OCI-LY1 (cell line): ENCODE data around the gene POLR2H.

Source experiments
- H2AFZ ChIP-seq: fragments of 200-600 bp; sonication (generic), shearing (Covaris generic); 2 replicates; pipeline ENCODE4 v1.6.0; 2014; ENCODE audit warnings: antibody characterized with exemption, mild to moderate bottlenecking, low read length
- H3F3A ChIP-seq: fragments of 200-600 bp; sonication (generic), shearing (Covaris generic); 2 replicates; pipeline ENCODE4 v1.6.0; 2014; ENCODE audit warnings: mild to moderate bottlenecking, antibody characterized with exemption, low read length, moderate library complexity; ENCODE audit not compliant: insufficient read depth
- H3K27ac ChIP-seq: fragments of 200-600 bp; sonication (generic); 2 replicates; pipeline ENCODE4 v1.5.1; 2014; ENCODE audit warnings: low read length, mixed run types, mild to moderate bottlenecking, low read depth; ENCODE audit not compliant: poor library complexity, severe bottlenecking
- H3K27me3 ChIP-seq: fragments of 200-600 bp; sonication (generic); 2 replicates; pipeline ENCODE4 v1.6.0; 2014; ENCODE audit warnings: antibody characterized with exemption, mild to moderate bottlenecking, low read length, moderate library complexity; ENCODE audit not compliant: insufficient read depth
- H3K36me3 ChIP-seq: fragments of 200-600 bp; sonication (generic); 2 replicates; pipeline ENCODE4 v1.6.1; 2014; ENCODE audit warnings: mild to moderate bottlenecking, antibody characterized with exemption, low read length, moderate library complexity, mixed read lengths; ENCODE audit not compliant: insufficient read depth
- H3K4me1 ChIP-seq: fragments of 200-600 bp; sonication (generic); 2 replicates; pipeline ENCODE4 v1.5.1; 2014; ENCODE audit warnings: mild to moderate bottlenecking, low read length, moderate library complexity; ENCODE audit not compliant: insufficient read depth, severe bottlenecking
- H3K4me2 ChIP-seq: fragments of 200-600 bp; sonication (generic), shearing (Covaris generic); 2 replicates; pipeline ENCODE4 v1.6.1; 2014; ENCODE audit warnings: low read length
- H3K4me3 ChIP-seq: fragments of 200-600 bp; sonication (generic); 2 replicates; pipeline ENCODE4 v1.5.1; 2014; ENCODE audit warnings: low read length, low read depth, mild to moderate bottlenecking, mixed read lengths; ENCODE audit not compliant: poor library complexity, severe bottlenecking
- H3K79me2 ChIP-seq: fragments of 200-600 bp; shearing (Covaris generic); 2 replicates; pipeline ENCODE4 v1.6.1; 2016; ENCODE audit warnings: mixed run types, low read length, mixed read lengths; ENCODE audit not compliant: insufficient read depth
- H3K9ac ChIP-seq: fragments of 200-600 bp; sonication (generic), shearing (Covaris generic); 2 replicates; pipeline ENCODE4 v1.6.1; 2014; ENCODE audit warnings: mild to moderate bottlenecking, low read length, mixed read lengths
- H3K9me2 ChIP-seq: fragments of 200-600 bp; sonication (generic), shearing (Covaris generic); 2 replicates; pipeline ENCODE4 v1.6.1; 2014; ENCODE audit warnings: low read depth, mild to moderate bottlenecking, low read length, mixed read lengths
- H3K9me3 ChIP-seq: fragments of 200-600 bp; shearing (Covaris generic); 2 replicates; pipeline ENCODE4 v1.6.1; 2014; ENCODE audit warnings: low read length, mixed read lengths
- H4K20me1 ChIP-seq: fragments of 200-600 bp; sonication (generic), shearing (Covaris generic); 2 replicates; pipeline ENCODE4 v1.6.0; 2016; ENCODE audit warnings: mild to moderate bottlenecking, low read length; ENCODE audit not compliant: insufficient read depth
- CTCF ChIP-seq: fragments of 200-600 bp; sonication (generic), shearing (Covaris generic); IDR thresholded peaks from 2 replicates; pipeline ENCODE4 v1.5.1; 2017; ENCODE audit warnings: mild to moderate bottlenecking, antibody characterized with exemption, low read length, moderate library complexity, mixed read lengths
- EZH2 ChIP-seq: fragments of 200-600 bp; sonication (generic), shearing (Covaris generic); IDR thresholded peaks from 2 replicates; pipeline ENCODE4 v1.8.0; 2017; ENCODE audit warnings: borderline replicate concordance, mixed run types, mild to moderate bottlenecking, antibody characterized with exemption, low read length, moderate library complexity, mixed read lengths

The POLR2H gene

DNA sequence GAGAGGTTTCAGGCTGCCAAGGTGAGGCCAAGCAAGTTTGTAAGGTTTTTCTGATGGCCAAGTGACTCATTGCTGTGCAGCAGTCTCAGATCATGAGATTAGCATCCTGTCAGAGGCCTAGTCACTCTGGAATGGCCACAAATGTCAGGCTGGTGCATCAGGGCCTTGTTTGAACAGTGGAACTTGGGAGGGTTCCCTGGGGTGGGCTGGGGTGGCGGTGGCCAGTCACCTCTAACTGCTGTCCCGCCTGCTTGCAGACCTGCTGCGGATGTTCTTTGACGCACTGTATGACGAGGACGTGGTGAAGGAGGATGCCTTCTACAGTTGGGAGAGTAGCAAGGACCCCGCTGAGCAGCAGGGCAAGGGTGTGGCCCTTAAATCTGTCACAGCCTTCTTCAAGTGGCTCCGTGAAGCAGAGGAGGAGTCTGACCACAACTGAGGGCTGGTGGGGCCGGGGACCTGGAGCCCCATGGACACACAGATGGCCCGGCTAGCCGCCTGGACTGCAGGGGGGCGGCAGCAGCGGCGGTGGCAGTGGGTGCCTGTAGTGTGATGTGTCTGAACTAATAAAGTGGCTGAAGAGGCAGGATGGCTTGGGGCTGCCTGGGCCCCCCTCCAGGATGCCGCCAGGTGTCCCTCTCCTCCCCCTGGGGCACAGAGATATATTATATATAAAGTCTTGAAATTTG, 26.9 kb upstream of the POLR2H start:
- Histone ChIP-seq H3K9me3 (no peaks in the 10 kb centered on the region), H3K79me2 (no peaks in the 10 kb centered on the region), H2AFZ (no peak overlapping the region), H3K27ac (peak overlapping the region; percentile 57), H3K27me3 (no peaks in the 10 kb centered on the region), H3K36me3 (peaks cover 57% of the 10 kb centered on the region), H3K9me2 (no peaks in the 10 kb centered on the region), H3K4me1 (peaks cover 16% of the 10 kb centered on the region), H3F3A (peaks cover 19% of the 10 kb centered on the region; the same call in 1 of the 2 replicates), H3K9ac (no peak overlapping the region), H3K4me2 (no peak overlapping the region), H4K20me1 (no peaks in the 10 kb centered on the region), H3K4me3 (no peak overlapping the region)
- no peak for TF ChIP-seq CTCF

DNA sequence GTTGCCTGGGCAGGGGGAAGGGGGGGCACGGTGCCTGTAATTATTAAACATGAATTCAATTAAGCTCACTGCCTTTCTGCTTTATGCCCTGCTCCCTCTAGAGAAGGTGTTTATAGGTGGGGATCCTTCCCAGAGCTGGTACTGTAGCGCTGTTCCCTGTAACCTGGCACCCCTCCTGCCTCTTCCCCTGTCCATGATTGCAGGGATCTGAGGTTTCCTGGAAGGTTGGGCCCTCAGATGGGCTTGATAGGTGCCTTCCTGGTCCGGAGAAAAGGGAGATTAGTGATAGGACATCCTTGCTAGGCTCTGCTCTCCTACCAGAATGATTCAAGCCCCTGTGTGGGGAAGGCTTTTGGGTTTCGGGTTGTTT, 26.2 kb upstream of the POLR2H start:
- Histone ChIP-seq H3K9ac (peak overlapping the region; percentile 17; the same call in 1 of the 2 replicates), H3K9me2 (no peaks in the 10 kb centered on the region), H3K27me3 (no peaks in the 10 kb centered on the region), H3K4me3 (peak overlapping the region; percentile 66), H4K20me1 (no peaks in the 10 kb centered on the region), H3F3A (peaks cover 19% of the 10 kb centered on the region; the same call in 1 of the 2 replicates), H3K4me1 (peaks cover 16% of the 10 kb centered on the region), H2AFZ (no peak overlapping the region), H3K36me3 (peaks cover 50% of the 10 kb centered on the region), H3K4me2 (peak overlapping the region; percentile 72), H3K79me2 (no peaks in the 10 kb centered on the region), H3K27ac (peak overlapping the region; percentile 57), H3K9me3 (no peaks in the 10 kb centered on the region)
- TF ChIP-seq CTCF (no peak), EZH2 (no peak)

DNA sequence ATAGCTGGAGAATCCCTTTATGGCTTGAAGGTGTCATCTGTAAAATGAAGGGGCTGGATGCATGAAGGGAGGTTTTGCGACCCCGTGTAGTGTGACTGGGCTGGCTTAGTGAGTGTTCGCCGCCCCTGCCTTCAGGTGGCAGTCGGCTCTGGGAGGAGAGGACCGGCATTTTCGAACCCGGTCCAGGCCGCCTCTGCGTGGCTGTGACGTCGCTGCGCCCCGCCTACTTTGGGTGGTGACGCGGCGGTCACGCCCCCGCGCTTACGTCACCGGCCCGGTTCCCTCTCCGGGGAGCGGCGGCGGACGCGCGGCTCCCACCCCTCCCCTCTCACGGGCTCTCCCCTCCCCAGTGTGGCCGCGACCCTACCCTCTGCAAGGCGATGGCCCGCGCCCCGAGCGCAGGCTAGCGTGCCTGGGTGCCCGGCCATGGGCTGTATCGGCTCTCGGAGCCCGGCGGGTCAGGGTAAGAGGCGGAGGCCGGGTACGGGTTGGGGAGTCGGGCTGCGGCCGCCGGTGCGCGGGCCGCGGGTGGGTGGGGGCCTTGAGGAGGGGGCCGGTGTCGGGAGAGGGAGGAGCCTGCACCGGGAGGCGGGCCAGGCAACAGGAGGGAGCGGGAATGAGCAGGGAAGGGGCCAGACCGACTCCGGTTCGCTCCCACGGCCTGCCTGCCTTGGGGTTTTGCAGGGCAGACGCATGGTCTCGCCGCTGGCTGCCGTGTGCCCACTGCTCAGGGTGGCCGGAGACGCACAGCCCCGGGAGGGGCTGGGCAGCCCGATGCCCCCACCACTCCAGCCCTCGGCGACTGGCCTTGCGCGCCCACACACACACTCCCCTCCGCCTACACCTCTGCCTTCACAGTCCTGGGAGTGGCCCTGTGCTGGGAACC, 25.6 kb upstream of the POLR2H start:
- H4K20me1 ChIP-seq = no peaks in the 10 kb centered on the region
- H3K27ac ChIP-seq = peak overlapping the region; percentile 57
- peak overlapping the region; percentile 72 for H3K4me2 ChIP-seq
- H3K9ac ChIP-seq = peak overlapping the region; percentile 63
- H3F3A ChIP-seq = peaks cover 19% of the 10 kb centered on the region; the same call in 1 of the 2 replicates
- H3K9me3 ChIP-seq = no peaks in the 10 kb centered on the region
- no peaks in the 10 kb centered on the region for H3K79me2 ChIP-seq
- H3K4me3 ChIP-seq = peak overlapping the region; percentile 66
- TF ChIP-seq EZH2 = no peak
- TF ChIP-seq CTCF = peak; percentile 5; the same call in 1 of the 2 replicates
- H3K9me2 ChIP-seq = no peaks in the 10 kb centered on the region
- H3K36me3 ChIP-seq = peaks cover 46% of the 10 kb centered on the region
- H2AFZ ChIP-seq = no peak overlapping the region
- no peaks in the 10 kb centered on the region for H3K27me3 ChIP-seq
- peaks cover 16% of the 10 kb centered on the region for H3K4me1 ChIP-seq
